HCT116 (cell line): ENCODE data around the gene RFX3. TPM values are rescaled to one million over a fixed set of nuclear protein-coding genes. Genes with fewer than 3 reads are reported as not detected.

Experiments used
- ATAC-seq: fragments of 200-7000 bp; cut with Tn5 transposase; 2 replicates; pipeline ENCODE4 v1.9.1; 2020; ENCODE audit warnings: mild to moderate bottlenecking, moderate library complexity
- BruUV-seq: library from RNA; stranded (reverse); fragments of 400-500 nt; replicated peaks from 2 replicates; lab custom pipeline; 2021; lab: Mats Ljungman, UMichigan
- CTCF ChIA-PET: fragments of 300-600 bp; sonication (Branson Sonifier 250); formaldehyde crosslinking; loops from one replicate; lab custom pipeline; 2021; ENCODE audit warnings: antibody characterized with exemption; lab: Charles Lee
- POLR2A ChIA-PET: fragments of 300-600, 350-600 bp; sonication (Branson Sonifier 250); formaldehyde crosslinking; loops from one replicate; lab custom pipeline; 2021; ENCODE audit warnings: antibody characterized with exemption; lab: Charles Lee
- RAD21 ChIA-PET, 2 experiments: fragments of 300-600 bp; sonication (Branson Sonifier 250); formaldehyde crosslinking; loops; one replicate each; lab custom pipeline; 2023; ENCODE audit warnings: low total read pairs in 2 of 2; ENCODE audit not compliant: uncharacterized antibody in 2 of 2, unreplicated experiment in 2 of 2, low non-redundant PET in 1 of 2; lab: Charles Lee
- DNase-seq: peaks from one replicate; pipeline ENCODE4 v3.0.0-alpha.2; 2010; ENCODE audit warnings: low read depth, low spot score
- H2AFZ ChIP-seq: fragments of 200-600 bp; shearing (Covaris generic), sonication (generic); 2 replicates; pipeline ENCODE4 v1.6.1; 2017; ENCODE audit warnings: low read depth, mixed run types, mixed read lengths, antibody characterized with exemption, low read length; ENCODE audit not compliant: poor library complexity, severe bottlenecking
- H3K27ac ChIP-seq: 2 replicates; pipeline ENCODE4 v1.5.1; 2012; ENCODE audit warnings: low read depth, low read length
- H3K27me3 ChIP-seq: fragments of 200-600 bp; sonication (generic); 2 replicates; pipeline ENCODE4 v1.6.1; 2016; ENCODE audit warnings: mixed run types, low read length, mixed read lengths; ENCODE audit not compliant: insufficient read depth
- H3K36me3 ChIP-seq, 2 experiments: fragments of 200-500 bp in 1 of 2; fragments of 200-600 bp in 1 of 2; sonication (Bioruptor generic) in 1 of 2; sonication (generic) in 1 of 2; 2 replicates each; pipeline versions ENCODE4 v1.5.1 to v1.6.1; 2014 to 2016; ENCODE audit warnings: low read length in 2 of 2, inconsistent platforms in 1 of 2, mixed read lengths in 1 of 2, mixed run types in 1 of 2; ENCODE audit not compliant: insufficient read depth in 2 of 2, control insufficient read depth in 1 of 2
- H3K4me1 ChIP-seq, 2 experiments: fragments of 200-600 bp in 1 of 2; sonication (generic) in 1 of 2; 2 replicates each; pipeline versions ENCODE4 v1.5.1 to v1.6.1; 2012 to 2017; ENCODE audit warnings: low read length in 2 of 2, inconsistent platforms in 1 of 2, mild to moderate bottlenecking in 1 of 2, mixed read lengths in 1 of 2, mixed run types in 1 of 2, moderate library complexity in 1 of 2; ENCODE audit not compliant: insufficient read depth in 2 of 2, control insufficient read depth in 1 of 2
- H3K4me2 ChIP-seq: fragments of 200-600 bp; sonication (generic); 2 replicates; pipeline ENCODE4 v1.6.1; 2017; ENCODE audit warnings: mixed run types, low read length, mixed read lengths
- H3K4me3 ChIP-seq, 2 experiments: fragments of 200-600 bp in 1 of 2; sonication (generic) in 1 of 2; replicated peaks in 1 of 2; 2 replicates each; pipeline ENCODE4 v1.5.1; 2011 to 2016; ENCODE audit warnings: low read length in 2 of 2, control low read depth in 1 of 2, low read depth in 1 of 2, mild to moderate bottlenecking in 1 of 2, mixed read lengths in 1 of 2, mixed run types in 1 of 2
- H3K79me2 ChIP-seq: fragments of 200-600 bp; sonication (generic); 2 replicates; pipeline ENCODE4 v1.6.1; 2017; ENCODE audit warnings: mild to moderate bottlenecking, mixed run types, low read length, moderate library complexity, mixed read lengths; ENCODE audit not compliant: insufficient read depth
- H3K9ac ChIP-seq: fragments of 200-600 bp; sonication (generic); 2 replicates; pipeline ENCODE4 v1.6.1; 2016; ENCODE audit warnings: low read length, mixed read lengths
- H3K9me2 ChIP-seq: fragments of 200-600 bp; sonication (generic), shearing (Covaris generic); 2 replicates; pipeline ENCODE4 v1.6.1; 2017; ENCODE audit warnings: mixed run types, mild to moderate bottlenecking, moderate library complexity; ENCODE audit not compliant: insufficient read depth
- H3K9me3 ChIP-seq, 2 experiments: fragments of 200-500 bp in 1 of 2; fragments of 200-600 bp in 1 of 2; sonication (Bioruptor generic) in 1 of 2; sonication (generic) in 1 of 2; 2 replicates each; pipeline ENCODE4 v1.6.1; 2014 to 2017; ENCODE audit warnings: low read length in 2 of 2, mixed read lengths in 2 of 2, inconsistent platforms in 1 of 2, low read depth in 1 of 2, mild to moderate bottlenecking in 1 of 2, mixed run types in 1 of 2, moderate library complexity in 1 of 2; ENCODE audit not compliant: control insufficient read depth in 1 of 2, insufficient read depth in 1 of 2
- H4K20me1 ChIP-seq: fragments of 200-600 bp; sonication (generic), shearing (Covaris generic); 2 replicates; pipeline ENCODE4 v1.6.1; 2017; ENCODE audit warnings: mixed run types, mild to moderate bottlenecking, moderate library complexity; ENCODE audit not compliant: insufficient read depth
- CBX3 ChIP-seq: IDR thresholded peaks from 2 replicates; pipeline ENCODE4 v1.6.1; 2012; ENCODE audit warnings: low read depth
- CEBPB ChIP-seq: IDR thresholded peaks from 2 replicates; pipeline ENCODE4 v1.6.1; 2012; ENCODE audit warnings: low read depth
- EZH2 ChIP-seq: fragments of 200-600 bp; sonication (generic); IDR thresholded peaks from 2 replicates; pipeline ENCODE4 v1.6.1; 2017; ENCODE audit warnings: antibody characterized with exemption, mixed run types
- EZH2phosphoT487 ChIP-seq: fragments of 200-600 bp; IDR thresholded peaks from 2 replicates; pipeline ENCODE4 v1.6.1; 2018; ENCODE audit warnings: antibody characterized with exemption, borderline replicate concordance
- FOSL1 ChIP-seq: IDR thresholded peaks from 2 replicates; pipeline ENCODE4 v1.6.1; 2012; ENCODE audit warnings: low read depth
- JUND ChIP-seq: IDR thresholded peaks from 2 replicates; pipeline ENCODE4 v1.6.1; 2012
- POLR2AphosphoS5 ChIP-seq: IDR thresholded peaks from 2 replicates; pipeline ENCODE4 v1.6.1; 2011; ENCODE audit warnings: mild to moderate bottlenecking, low read depth, low read length, moderate library complexity
- TCF7L2 ChIP-seq: IDR thresholded peaks from 2 replicates; pipeline ENCODE4 v1.7.0; 2011; ENCODE audit warnings: borderline replicate concordance, inconsistent platforms; ENCODE audit not compliant: insufficient read depth, insufficient read length; ENCODE audit errors: extremely low read depth
- ZNF274 ChIP-seq: fragments of 200-500 bp; sonication (Bioruptor generic); IDR thresholded peaks from 2 replicates; pipeline ENCODE4 v1.6.1; 2014; ENCODE audit warnings: mild to moderate bottlenecking, low read depth, low read length, inconsistent platforms
- intact Hi-C: fragments of 100-400 bp; cut with micrococcal nuclease; formaldehyde crosslinking; loops from 2 replicates; pipeline ENCODE4 v1.10.0; 2022
- total RNA-seq: library from RNA; stranded (reverse); gene quantifications from one replicate; pipeline ENCODE4 v1.2.1, GENCODE V29; 2021; ENCODE audit not compliant: unreplicated experiment
- TF ChIP-seq, protein P1 (sequence below): IDR thresholded peaks from 2 replicates; pipeline ENCODE4 v1.6.1; 2011; ENCODE audit warnings: mild to moderate bottlenecking, low read length, moderate library complexity; ENCODE audit not compliant: insufficient replicate concordance; ENCODE audit errors: extremely low read depth
- TF ChIP-seq, protein P2 (sequence below): IDR thresholded peaks from 2 replicates; pipeline ENCODE4 v1.6.1; 2012

The RFX3 gene
- total RNA-seq, 1 experiment from 2014 or later = 11.8 TPM

DNA sequence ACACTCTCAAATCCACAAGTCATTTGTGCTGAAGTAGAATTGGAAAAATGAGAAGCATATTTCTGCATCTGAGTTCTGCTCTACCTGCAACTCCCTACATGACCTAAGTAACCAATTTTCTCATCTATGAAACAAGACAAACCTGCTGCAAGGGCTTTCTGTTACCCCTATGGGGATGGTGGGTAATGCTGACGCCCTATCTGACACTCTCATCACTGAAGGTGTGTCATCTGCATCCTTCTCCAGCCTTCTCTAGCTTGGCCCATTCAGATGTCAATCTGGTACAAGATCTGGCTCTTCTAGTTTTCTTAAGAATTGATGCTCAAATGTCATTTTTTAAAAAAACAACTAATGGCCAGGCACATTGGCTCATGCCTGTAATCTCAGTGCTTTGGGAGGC, 73.8 kb downstream of the RFX3 start:
- CTCF ChIA-PET = interaction anchor here (1.0 kb wide), 1 partner anchor 11 kb away, joined by 6 read pairs; no protein-coding TSS in a partner anchor
- Histone ChIP-seq H3K4me2 (no peak overlapping the region), H3K9me3 (no peaks in the 10 kb centered on the region), H3K36me3 (no peaks in the 10 kb centered on the region), H3K27me3 (no peaks in the 10 kb centered on the region), H3K27ac (no peak overlapping the region), H2AFZ (no peak overlapping the region), H3K4me1 (no peaks in the 10 kb centered on the region), H3K79me2 (no peaks in the 10 kb centered on the region), H3K4me3 (no peak overlapping the region), H4K20me1 (no peaks in the 10 kb centered on the region), H3K9me2 (no peaks in the 10 kb centered on the region), H3K9ac (no peak overlapping the region)
- no TSS peak for BruUV-seq
- intact Hi-C loops = no loop called here
- ATAC-seq = no peak
- POLR2A ChIA-PET = no interaction called here
- DNase-seq = no peak
- RAD21 ChIA-PET = interaction anchor here in 1 of 2 experiments (0.7 kb wide), 1 partner anchor 11 kb away, joined by 4 read pairs; no protein-coding TSS in a partner anchor
- no peak for TF ChIP-seq CEBPB
- no peak for TF ChIP-seq EZH2
- TF ChIP-seq JUND = no peak
- TF ChIP-seq CBX3 = no peak
- TF ChIP-seq TCF7L2 = no peak
- TF ChIP-seq FOSL1 = no peak
- TF ChIP-seq, protein P1, sequence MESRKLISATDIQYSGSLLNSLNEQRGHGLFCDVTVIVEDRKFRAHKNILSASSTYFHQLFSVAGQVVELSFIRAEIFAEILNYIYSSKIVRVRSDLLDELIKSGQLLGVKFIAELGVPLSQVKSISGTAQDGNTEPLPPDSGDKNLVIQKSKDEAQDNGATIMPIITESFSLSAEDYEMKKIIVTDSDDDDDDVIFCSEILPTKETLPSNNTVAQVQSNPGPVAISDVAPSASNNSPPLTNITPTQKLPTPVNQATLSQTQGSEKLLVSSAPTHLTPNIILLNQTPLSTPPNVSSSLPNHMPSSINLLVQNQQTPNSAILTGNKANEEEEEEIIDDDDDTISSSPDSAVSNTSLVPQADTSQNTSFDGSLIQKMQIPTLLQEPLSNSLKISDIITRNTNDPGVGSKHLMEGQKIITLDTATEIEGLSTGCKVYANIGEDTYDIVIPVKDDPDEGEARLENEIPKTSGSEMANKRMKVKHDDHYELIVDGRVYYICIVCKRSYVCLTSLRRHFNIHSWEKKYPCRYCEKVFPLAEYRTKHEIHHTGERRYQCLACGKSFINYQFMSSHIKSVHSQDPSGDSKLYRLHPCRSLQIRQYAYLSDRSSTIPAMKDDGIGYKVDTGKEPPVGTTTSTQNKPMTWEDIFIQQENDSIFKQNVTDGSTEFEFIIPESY = no peak
- TF ChIP-seq POLR2AphosphoS5 = no peak
- TF ChIP-seq ZNF274 = no peak
- TF ChIP-seq, protein P2, sequence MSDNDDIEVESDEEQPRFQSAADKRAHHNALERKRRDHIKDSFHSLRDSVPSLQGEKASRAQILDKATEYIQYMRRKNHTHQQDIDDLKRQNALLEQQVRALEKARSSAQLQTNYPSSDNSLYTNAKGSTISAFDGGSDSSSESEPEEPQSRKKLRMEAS = no peak
- no peak for TF ChIP-seq EZH2phosphoT487
- TF ChIP-seq, all 23 proteins: peak for 0
